HG03175 (cell line): ENCODE data around the gene RGL1.

ENCODE experiments used
- ATAC-seq: cut with Tn5 transposase; IDR thresholded peaks from one replicate; pipeline ENCODE4 v1.9.1; 2021; ENCODE audit warnings: mild to moderate bottlenecking, moderate library complexity; ENCODE audit not compliant: unreplicated experiment

Gene RGL1

GRCh38 chr1:183817576-183818288 is 12.8 kb downstream of the RGL1 start:
- no peak for ATAC-seq

- no peak for ATAC-seq
These were observed 14.1 kb downstream of the RGL1 start for GRCh38 chr1:183819059-183819458.

- ATAC-seq: no peak
These were observed 16.5 kb downstream of the RGL1 start for GRCh38 chr1:183821309-183821888.

DNA sequence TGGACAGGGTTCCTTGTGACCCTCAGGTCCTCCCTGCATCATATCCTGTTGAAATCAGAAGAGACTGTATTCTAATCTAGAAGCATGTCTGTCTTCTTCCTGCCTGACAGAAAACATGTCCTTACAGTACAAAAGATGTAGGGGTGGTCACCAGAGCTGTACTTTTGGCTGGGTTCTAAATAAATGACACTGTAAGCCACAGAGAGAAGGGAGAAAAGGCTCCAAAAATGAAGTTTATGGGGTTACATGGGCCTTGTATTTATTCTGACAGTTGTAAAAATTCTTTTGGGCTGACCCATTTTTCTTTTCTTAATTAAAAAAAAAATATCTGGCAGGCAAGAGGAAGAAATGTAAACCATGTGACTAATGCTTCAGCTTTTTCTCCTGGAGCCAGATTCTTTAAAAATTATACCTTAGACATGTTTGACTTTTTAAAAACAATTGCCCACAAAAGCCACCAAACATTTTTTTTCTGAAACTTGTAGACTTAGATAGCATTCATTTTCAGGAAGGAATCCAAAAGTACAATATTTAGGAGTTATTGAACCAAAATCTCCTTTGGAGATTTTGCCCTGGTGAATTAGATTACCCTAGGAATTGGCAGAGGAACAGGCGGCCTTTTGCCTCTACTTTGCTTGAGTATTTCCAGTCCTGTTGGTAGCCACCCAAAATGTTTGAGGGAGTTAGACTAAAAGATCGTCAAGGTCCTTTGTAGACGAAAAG is 17.1 kb downstream of the RGL1 start:
- no peak for ATAC-seq

DNA sequence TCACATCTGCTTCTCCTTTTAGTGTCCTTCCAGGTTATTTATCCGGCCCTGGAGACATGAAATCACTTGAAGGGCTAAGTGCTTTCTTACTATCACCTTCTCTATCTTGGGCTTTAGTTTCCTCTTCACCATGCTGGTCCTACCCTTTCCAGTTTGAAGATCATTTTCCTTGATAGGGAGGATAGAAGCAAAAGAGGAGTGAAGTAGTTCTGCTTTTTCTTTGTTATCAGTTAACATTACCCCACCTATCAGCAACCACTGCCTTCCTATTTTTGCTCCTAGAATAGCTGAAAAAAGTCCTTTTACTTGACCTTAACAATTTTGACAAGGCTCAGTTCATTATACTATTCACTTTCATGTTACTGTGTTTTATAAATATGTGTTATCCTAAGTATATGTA is 19.4 kb downstream of the RGL1 start:
- no peak for ATAC-seq

GRCh38 chr1:183827801-183828200 is 22.9 kb downstream of the RGL1 start:
- no peak for ATAC-seq

DNA sequence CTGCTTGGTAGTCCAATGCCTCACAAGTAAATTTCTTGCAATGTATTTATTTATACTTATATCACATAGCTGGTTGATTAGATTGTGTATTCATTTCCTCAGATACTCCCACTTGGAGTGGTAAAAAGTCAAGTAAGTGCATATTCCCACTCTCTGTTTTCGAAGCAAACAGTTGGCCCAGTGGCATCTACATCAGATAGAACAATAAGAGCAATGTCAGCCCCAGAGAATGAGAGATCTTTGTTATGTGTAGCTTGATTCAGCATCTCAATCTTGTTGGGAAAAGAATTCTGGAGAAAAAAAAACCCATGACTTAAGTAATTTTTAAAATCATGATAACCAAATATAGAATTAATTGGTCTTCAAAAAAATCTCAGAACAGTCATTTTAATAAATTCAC is 25.5 kb downstream of the RGL1 start:
- no peak for ATAC-seq

GRCh38 chr1:183831311-183831710 is 26.4 kb downstream of the RGL1 start:
- no peak for ATAC-seq

- ATAC-seq: no peak
These were observed 27.5 kb downstream of the RGL1 start for GRCh38 chr1:183832459-183832858.

DNA sequence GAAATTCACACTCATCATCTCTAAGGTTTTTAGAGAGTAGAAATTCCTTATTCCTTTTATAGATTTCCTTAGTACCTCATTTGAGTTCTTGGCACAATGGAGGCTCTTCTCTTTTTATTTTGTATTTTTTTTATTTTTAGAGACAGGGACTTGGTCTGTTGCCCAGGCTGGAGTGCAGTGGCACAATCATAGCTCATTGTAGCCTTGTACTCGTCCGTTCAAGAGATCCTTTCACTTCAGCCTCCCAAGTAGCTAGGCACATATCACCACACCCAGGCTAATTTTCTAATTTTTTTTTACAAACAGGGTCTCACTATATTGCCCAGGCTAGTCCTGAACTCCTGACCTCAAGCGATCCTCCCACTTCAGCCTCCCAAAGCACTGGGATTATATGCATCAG is 29.6 kb downstream of the RGL1 start:
- ATAC-seq: no peak

- ATAC-seq: no peak
These were observed 31.7 kb downstream of the RGL1 start for GRCh38 chr1:183836598-183836997.

- no peak for ATAC-seq
These were observed 32.1 kb downstream of the RGL1 start for GRCh38 chr1:183837062-183837461.

DNA sequence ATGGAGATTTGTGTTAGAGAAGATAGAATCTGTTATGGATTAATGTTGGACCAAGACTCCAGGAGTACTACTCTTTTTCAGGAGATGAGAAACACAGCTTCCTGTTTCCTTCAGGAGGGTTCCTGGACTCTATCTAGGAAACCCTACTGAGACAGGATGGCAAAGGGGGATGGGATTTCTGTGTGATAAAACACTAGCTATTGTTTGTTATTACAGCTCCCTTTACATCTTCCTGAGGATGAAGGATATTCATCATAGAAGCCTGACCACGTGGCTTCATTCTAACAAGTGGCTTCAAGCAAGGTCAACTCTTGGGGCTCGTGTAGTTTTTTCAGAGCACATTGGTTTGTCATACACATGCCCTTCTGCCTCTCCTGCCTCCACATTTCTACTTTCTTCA is 33.3 kb downstream of the RGL1 start:
- no peak for ATAC-seq

DNA sequence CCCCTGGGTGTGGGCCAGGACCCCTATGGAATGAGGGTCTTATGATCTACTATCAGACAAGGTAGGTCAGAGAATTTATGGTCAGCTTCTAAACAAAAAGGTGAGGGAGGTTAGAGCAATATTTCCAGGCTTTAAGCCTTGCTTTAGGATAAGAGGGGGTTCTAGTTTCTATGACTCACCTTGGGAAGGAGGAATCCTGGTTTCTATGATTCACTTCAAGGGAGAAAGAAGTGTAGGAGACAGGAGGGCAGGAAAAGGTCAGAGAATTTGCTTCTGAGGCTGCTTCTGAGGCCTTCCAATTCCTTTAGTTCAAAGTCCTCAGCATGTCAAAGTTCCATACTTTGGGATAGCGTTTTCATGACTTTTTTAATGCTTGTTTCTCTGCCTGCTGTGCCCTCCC is 35.2 kb downstream of the RGL1 start:
- ATAC-seq: no peak

- ATAC-seq: peak; percentile 34
These were observed 36.6 kb downstream of the RGL1 start for GRCh38 chr1:183841550-183841949.

DNA sequence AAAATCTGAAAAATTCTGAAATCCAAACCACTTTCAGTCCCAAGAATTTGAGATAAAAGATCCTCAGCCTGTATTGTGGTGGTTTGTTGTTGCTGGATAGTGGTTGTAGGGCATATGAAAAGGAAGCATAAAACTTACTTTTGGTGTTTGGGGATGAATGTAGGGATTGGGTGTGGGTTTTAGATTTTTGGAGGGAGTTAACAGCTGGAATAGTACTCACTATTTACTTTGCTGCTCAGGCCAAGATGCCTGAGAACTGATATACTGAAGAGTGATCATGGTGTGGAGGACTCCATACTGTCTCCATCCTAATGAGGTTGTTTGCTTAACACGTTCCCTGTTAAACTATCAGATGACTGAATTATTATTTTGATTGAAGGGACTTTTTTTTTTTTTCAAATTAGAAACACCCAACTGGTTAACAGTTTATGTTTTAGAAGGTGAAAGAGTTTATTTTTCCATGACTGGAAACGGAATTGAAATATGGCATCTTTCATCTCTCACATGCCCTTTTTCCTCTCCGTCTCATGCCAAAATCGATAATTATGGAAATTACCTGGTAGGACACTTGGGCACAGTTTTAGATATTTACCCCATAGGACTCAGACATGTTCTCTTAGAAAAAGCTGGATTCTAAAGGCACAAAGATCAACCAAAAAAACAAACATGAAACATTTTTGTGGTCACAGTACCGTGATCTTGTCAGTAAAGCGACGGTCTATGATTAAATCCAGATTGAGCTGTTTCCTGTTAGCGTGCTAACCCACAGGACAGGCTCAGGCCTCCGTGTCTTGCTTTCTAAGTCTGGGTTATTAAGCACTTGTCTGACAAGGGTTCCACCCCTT is 37.3 kb downstream of the RGL1 start:
- ATAC-seq: peak; percentile 95

DNA sequence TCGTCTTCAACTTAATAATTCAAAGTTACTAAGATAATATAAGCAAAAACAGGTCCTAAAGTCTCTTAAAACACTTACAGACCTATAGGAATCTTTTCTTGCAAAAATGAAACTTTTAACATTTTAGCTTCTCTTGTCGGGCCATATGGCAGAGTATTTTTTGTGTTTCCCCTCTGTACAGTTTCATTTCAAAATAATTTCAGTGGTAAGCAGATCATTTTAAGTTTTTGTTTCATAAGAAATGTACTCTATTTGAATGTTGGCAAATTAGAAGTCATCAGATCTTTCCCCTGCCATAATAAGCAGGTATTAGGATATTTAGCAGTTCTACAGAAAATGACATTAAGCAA is 37.9 kb downstream of the RGL1 start:
- peak; percentile 39 for ATAC-seq

- ATAC-seq: no peak
These were observed 39.9 kb downstream of the RGL1 start for GRCh38 chr1:183844806-183845205.

GRCh38 chr1:183845681-183846080 is 40.8 kb downstream of the RGL1 start:
- ATAC-seq: no peak

DNA sequence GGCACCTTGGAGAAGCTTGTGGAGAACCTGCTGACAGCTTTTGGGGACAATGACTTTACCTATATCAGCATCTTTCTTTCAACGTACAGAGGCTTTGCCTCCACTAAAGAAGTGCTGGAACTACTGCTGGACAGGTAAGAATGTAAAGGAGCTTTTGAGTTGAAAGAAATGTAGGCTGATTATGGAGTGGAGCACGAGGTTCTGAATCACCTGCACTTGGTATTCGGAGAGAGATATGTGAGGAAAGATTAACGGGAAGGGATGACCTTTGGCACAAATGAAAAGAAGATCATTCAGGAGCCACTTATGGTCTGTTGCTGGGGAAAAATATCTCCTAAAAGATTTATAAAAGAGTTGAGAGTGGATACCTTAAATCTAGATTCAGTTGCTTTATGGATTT is 42.7 kb downstream of the RGL1 start:
- no peak for ATAC-seq

GRCh38 chr1:183850852-183851251 is 45.9 kb downstream of the RGL1 start:
- ATAC-seq: no peak
